HG03196 (cell line): ENCODE data around the gene CTSZ.
"Not testable (repeated sequence)": the region's sequence is repeated elsewhere in the genome, so short reads cannot be mapped to it uniquely, and the experiment has no call there.

Experiments used
- ATAC-seq: cut with Tn5 transposase; IDR thresholded peaks from one replicate; pipeline ENCODE4 v1.9.1; 2021; ENCODE audit not compliant: unreplicated experiment

CTSZ gene

GRCh38 chr20:58950603-58951002 is 56.5 kb downstream of the CTSZ start:
- ATAC-seq = no peak

- not testable (repeated sequence) for ATAC-seq
Observed at GRCh38 chr20:58947797-58948388, 59.2 kb downstream of the CTSZ start.

GRCh38 chr20:58945965-58946631 is 61.0 kb downstream of the CTSZ start:
- ATAC-seq = no peak
